HG03439 (cell line): Measurements from ENCODE around the gene MAGEB2.
"Not testable (repeated sequence)": the region's sequence is repeated elsewhere in the genome, so short reads cannot be mapped to it uniquely, and the experiment has no call there.

Source experiments
- ATAC-seq: cut with Tn5 transposase; IDR thresholded peaks from one replicate; pipeline ENCODE4 v1.9.1; 2021; ENCODE audit warnings: mild to moderate bottlenecking, moderate library complexity; ENCODE audit not compliant: unreplicated experiment

MAGEB2 gene

GRCh38 chrX:30215357-30215843 is at the start of gene MAGEB2:
Gene MAGEB2, plus strand, starts transcription at chrX:30215563. Its CDS starts 3,018 bp downstream, at chrX:30218581.
- ATAC-seq: no peak

- ATAC-seq: no peak
These were observed 44.5 kb upstream of the MAGEB2 start for GRCh38 chrX:30170900-30171299.

GRCh38 chrX:30181353-30181752 is 34.0 kb upstream of the MAGEB2 start:
- ATAC-seq: no peak

GRCh38 chrX:30183554-30183953 is 31.8 kb upstream of the MAGEB2 start:
- ATAC-seq: no peak

GRCh38 chrX:30190426-30190825 is 24.9 kb upstream of the MAGEB2 start:
- ATAC-seq: no peak

- not testable (repeated sequence) for ATAC-seq
These were observed 21.5 kb upstream of the MAGEB2 start for GRCh38 chrX:30193910-30194309.

- ATAC-seq: no peak
These were observed 19.0 kb upstream of the MAGEB2 start for GRCh38 chrX:30196322-30196721.

GRCh38 chrX:30212172-30212571 is 3.2 kb upstream of the MAGEB2 start:
- no peak for ATAC-seq

GRCh38 chrX:30217465-30217864 is 2.1 kb downstream of the MAGEB2 start:
- no peak for ATAC-seq

GRCh38 chrX:30219372-30219771 is 4.0 kb downstream of the MAGEB2 start:
- ATAC-seq: no peak

- no peak for ATAC-seq
These were observed 5.3 kb downstream of the MAGEB2 start for GRCh38 chrX:30220661-30221060.

- no peak for ATAC-seq
These were observed 9.2 kb downstream of the MAGEB2 start for GRCh38 chrX:30224536-30224935.

GRCh38 chrX:30228526-30228925 is 13.2 kb downstream of the MAGEB2 start:
- ATAC-seq: no peak

- ATAC-seq: no peak
These were observed 15.0 kb downstream of the MAGEB2 start, which contains the start of gene MAGEB3 for GRCh38 chrX:30230395-30230794. Gene MAGEB3, plus strand, starts transcription at chrX:30230657. Its CDS starts 5,268 bp downstream, at chrX:30235925.

GRCh38 chrX:30241724-30242415 is 26.5 kb downstream of the MAGEB2 start, which contains the start of gene MAGEB4:
Gene MAGEB4, plus strand, starts transcription at chrX:30242000. Its CDS starts 136 bp downstream, at chrX:30242136.
- ATAC-seq: no peak

- ATAC-seq: no peak
These were observed 31.6 kb downstream of the MAGEB2 start, which contains the start of gene MAGEB1 for GRCh38 chrX:30246769-30247489. Gene MAGEB1, plus strand, starts transcription at chrX:30247146. Its CDS starts 3,348 bp downstream, at chrX:30250494.

GRCh38 chrX:30248854-30249253 is 33.5 kb downstream of the MAGEB2 start:
- ATAC-seq: peak; percentile 71

GRCh38 chrX:30253257-30253656 is 37.9 kb downstream of the MAGEB2 start:
- no peak for ATAC-seq

GRCh38 chrX:30259927-30260326 is 44.6 kb downstream of the MAGEB2 start:
- ATAC-seq: no peak

- ATAC-seq: no peak
These were observed 45.6 kb downstream of the MAGEB2 start for GRCh38 chrX:30261012-30261411.

GRCh38 chrX:30262763-30263162 is 47.4 kb downstream of the MAGEB2 start:
- ATAC-seq: no peak
